GM18909 (cell line): Measurements from ENCODE around the gene MIER2.
"Not testable (repeated sequence)": the region's sequence is repeated elsewhere in the genome, so short reads cannot be mapped to it uniquely, and the experiment has no call there.

Experiments used
- ATAC-seq: cut with Tn5 transposase; IDR thresholded peaks from one replicate; pipeline ENCODE4 v1.9.1; 2021; ENCODE audit warnings: mild to moderate bottlenecking; ENCODE audit not compliant: unreplicated experiment, poor library complexity

The MIER2 gene

GRCh38 chr19:291006-291521, 53.5 kb downstream of the MIER2 start, which contains the start of gene PLPP2:
Gene PLPP2, minus strand, starts transcription at chr19:291403. Its CDS starts 67 bp downstream, at chr19:291336.
- no peak for ATAC-seq

GRCh38 chr19:290372-291005, 54.1 kb downstream of the MIER2 start:
- ATAC-seq: no peak

GRCh38 chr19:289651-290371, 54.8 kb downstream of the MIER2 start:
- ATAC-seq: no peak

GRCh38 chr19:288911-289310, 55.7 kb downstream of the MIER2 start:
- no peak for ATAC-seq

- ATAC-seq: no peak
Observed at GRCh38 chr19:287381-287871, 57.2 kb downstream of the MIER2 start.

- no peak for ATAC-seq
Observed at GRCh38 chr19:283395-283794, 61.2 kb downstream of the MIER2 start.

GRCh38 chr19:282501-282900, 62.1 kb downstream of the MIER2 start:
- no peak for ATAC-seq

GRCh38 chr19:281992-282391, 62.6 kb downstream of the MIER2 start:
- no peak for ATAC-seq

- ATAC-seq: no peak
Observed at GRCh38 chr19:281156-281853, 63.3 kb downstream of the MIER2 start.

- ATAC-seq: no peak
Observed at GRCh38 chr19:280541-281009, 64.0 kb downstream of the MIER2 start.

- no peak for ATAC-seq
Observed at GRCh38 chr19:279656-280055, 64.9 kb downstream of the MIER2 start.

GRCh38 chr19:279231-279630, 65.4 kb downstream of the MIER2 start:
- no peak for ATAC-seq

GRCh38 chr19:277581-278165, 66.9 kb downstream of the MIER2 start:
- ATAC-seq: no peak

GRCh38 chr19:277131-277530, 67.5 kb downstream of the MIER2 start:
- ATAC-seq: no peak

GRCh38 chr19:275958-276646, 68.5 kb downstream of the MIER2 start:
- ATAC-seq: no peak

- ATAC-seq: no peak
Observed at GRCh38 chr19:275000-275399, 69.6 kb downstream of the MIER2 start.

- ATAC-seq: no peak
Observed at GRCh38 chr19:273393-273792, 71.2 kb downstream of the MIER2 start.

- ATAC-seq: no peak
Observed at GRCh38 chr19:271856-272255, 72.7 kb downstream of the MIER2 start.

GRCh38 chr19:270766-271318, 73.8 kb downstream of the MIER2 start:
- ATAC-seq: not testable (repeated sequence)

GRCh38 chr19:269241-269640, 75.4 kb downstream of the MIER2 start:
- no peak for ATAC-seq
